Measurements from ENCODE around the gene PI4KA.

Gene PI4KA

GRCh38 chr22:20796731-20797130 is 61.9 kb downstream of the PI4KA start:
- Histone ChIP-seq H3K4me1 (ENCODE audit: low read length) (no peaks in the 10 kb centered on the region), H3K9me3 (ENCODE audit: insufficient read depth, low read length) (no peaks in the 10 kb centered on the region), H3K27ac (ENCODE audit: low read length) (no peak overlapping the region), H3K79me2 (ENCODE audit: low read length) (no peaks in the 10 kb centered on the region), H4K20me1 (ENCODE audit: insufficient read depth, low read length) (0 out of 2 replicates have a peak, but pooled peaks cover 4% of the 10 kb centered on the region), H2AFZ (ENCODE audit: low read depth, low read length) (no peak overlapping the region), H3K27me3 (ENCODE audit: low read depth, low read length) (no peaks in the 10 kb centered on the region), H3K4me2 (ENCODE audit: low read length) (no peak overlapping the region), H3K4me3 (ENCODE audit: low read length) (no peak overlapping the region), H3K9ac (ENCODE audit: low read length) (no peak overlapping the region), H3K36me3 (replicated peaks; ENCODE audit: low read depth, low read length) (peaks cover 47% of the 10 kb centered on the region)
- TF ChIP-seq CTCF (IDR thresholded peaks at IDR 0.05; ENCODE audit: low read depth, low read length) (no peak), EZH2phosphoT487 (IDR thresholded peaks at IDR 0.05; ENCODE audit: low read depth) (no peak)

GRCh38 chr22:20794650-20795413 is 63.8 kb downstream of the PI4KA start:
- TF ChIP-seq CTCF (IDR thresholded peaks at IDR 0.05; ENCODE audit: low read depth, low read length), result no peak
- no peak for TF ChIP-seq EZH2phosphoT487 (IDR thresholded peaks at IDR 0.05; ENCODE audit: low read depth)
- Histone ChIP-seq H3K9ac (ENCODE audit: low read length) (no peak overlapping the region), H2AFZ (ENCODE audit: low read depth, low read length) (no peak overlapping the region), H3K4me1 (ENCODE audit: low read length) (no peaks in the 10 kb centered on the region), H4K20me1 (ENCODE audit: insufficient read depth, low read length) (0 out of 2 replicates have a peak, but pooled peaks cover 4% of the 10 kb centered on the region), H3K27ac (ENCODE audit: low read length) (no peak overlapping the region), H3K36me3 (replicated peaks; ENCODE audit: low read depth, low read length) (peaks cover 49% of the 10 kb centered on the region), H3K27me3 (ENCODE audit: low read depth, low read length) (no peaks in the 10 kb centered on the region), H3K4me2 (ENCODE audit: low read length) (no peak overlapping the region), H3K9me3 (ENCODE audit: insufficient read depth, low read length) (no peaks in the 10 kb centered on the region), H3K79me2 (ENCODE audit: low read length) (no peaks in the 10 kb centered on the region), H3K4me3 (ENCODE audit: low read length) (no peak overlapping the region)

- Histone ChIP-seq H4K20me1 (ENCODE audit: insufficient read depth, low read length) (0 out of 2 replicates have a peak, but pooled peaks cover 4% of the 10 kb centered on the region), H3K79me2 (ENCODE audit: low read length) (no peaks in the 10 kb centered on the region), H3K27ac (ENCODE audit: low read length) (no peak overlapping the region), H3K27me3 (ENCODE audit: low read depth, low read length) (no peaks in the 10 kb centered on the region), H3K36me3 (replicated peaks; ENCODE audit: low read depth, low read length) (peaks cover 42% of the 10 kb centered on the region), H3K4me2 (ENCODE audit: low read length) (no peak overlapping the region), H3K4me3 (ENCODE audit: low read length) (no peak overlapping the region), H3K9ac (ENCODE audit: low read length) (no peak overlapping the region), H3K4me1 (ENCODE audit: low read length) (no peaks in the 10 kb centered on the region), H2AFZ (ENCODE audit: low read depth, low read length) (no peak overlapping the region), H3K9me3 (ENCODE audit: insufficient read depth, low read length) (no peaks in the 10 kb centered on the region)
- no peak for TF ChIP-seq EZH2phosphoT487 (IDR thresholded peaks at IDR 0.05; ENCODE audit: low read depth)
- TF ChIP-seq CTCF (IDR thresholded peaks at IDR 0.05; ENCODE audit: low read depth, low read length), result no peak
These were observed 64.6 kb downstream of the PI4KA start for GRCh38 chr22:20793748-20794649.
